HepG2 (cell line): Measurements from ENCODE around the gene ESRRB.

Experiments
- ATF6 ChIP-seq: sonication (generic); formaldehyde crosslinking; conservative IDR thresholded peaks from 2 replicates; pipeline ENCODE4 v1.4.0; 2020; ENCODE audit warnings: missing genetic modification reagents
- BCLAF1 ChIP-seq: fragments of 450-650 bp; IDR thresholded peaks from 2 replicates; pipeline ENCODE4 v1.6.1; 2017; ENCODE audit warnings: mild to moderate bottlenecking
- CTCF ChIP-seq: sonication (generic); formaldehyde crosslinking; IDR thresholded peaks from 2 replicates; pipeline ENCODE4 v1.5.0; 2020; ENCODE audit warnings: mild to moderate bottlenecking, missing genetic modification reagents, moderate library complexity
- EZH2 ChIP-seq: conservative IDR thresholded peaks from 2 replicates; pipeline ENCODE4 v1.6.1; 2012; ENCODE audit warnings: mild to moderate bottlenecking, low read depth, low read length, moderate library complexity
- NCOA1 ChIP-seq: sonication (generic); formaldehyde crosslinking; IDR thresholded peaks from 2 replicates; pipeline ENCODE4 v1.9.0; 2021; ENCODE audit warnings: missing genetic modification reagents
- NFATC3 ChIP-seq: sonication (generic); formaldehyde crosslinking; IDR thresholded peaks from 2 replicates; pipeline ENCODE4 v1.5.1; 2020; ENCODE audit warnings: mild to moderate bottlenecking, missing genetic modification reagents
- NFKBIZ ChIP-seq: IDR thresholded peaks from 2 replicates; pipeline ENCODE4 v1.6.1; 2018; ENCODE audit warnings: missing genetic modification reagents, missing compliant biosample characterization
- REST ChIP-seq, 2 experiments: IDR thresholded peaks; 2 replicates each; pipeline ENCODE4 v1.6.1; 2011 to 2012; ENCODE audit warnings: low read length in 2 of 2, borderline replicate concordance in 1 of 2, low read depth in 1 of 2, mild to moderate bottlenecking in 1 of 2, moderate library complexity in 1 of 2
- STAT6 ChIP-seq: sonication (generic); formaldehyde crosslinking; IDR thresholded peaks from 2 replicates; pipeline ENCODE4 v1.4.0; 2020; ENCODE audit warnings: missing genetic modification reagents, mild to moderate bottlenecking, borderline replicate concordance
- TAF1 ChIP-seq: sonication (generic); formaldehyde crosslinking; IDR thresholded peaks from 2 replicates; pipeline ENCODE4 v1.4.0; 2020; ENCODE audit warnings: missing genetic modification reagents
- ZBTB33 ChIP-seq: sonication (generic); formaldehyde crosslinking; IDR thresholded peaks from 2 replicates; pipeline ENCODE4 v1.4.0; 2020; ENCODE audit warnings: missing genetic modification reagents
- ZBTB4 ChIP-seq: sonication (generic); formaldehyde crosslinking; IDR thresholded peaks from 2 replicates; pipeline ENCODE4 v1.4.0; 2020; ENCODE audit warnings: missing genetic modification reagents, mild to moderate bottlenecking, borderline replicate concordance
- ZNF362 ChIP-seq: sonication (generic); formaldehyde crosslinking; IDR thresholded peaks from 2 replicates; pipeline ENCODE4 v1.4.0; 2020; ENCODE audit warnings: missing genetic modification reagents, mild to moderate bottlenecking, borderline replicate concordance

- no peak for TF ChIP-seq NFATC3 (CRISPR knock-in tag)
- no peak for TF ChIP-seq EZH2
- TF ChIP-seq CTCF, result no peak
- no peak for TF ChIP-seq ZNF362 (CRISPR knock-in tag)
- no peak for TF ChIP-seq ZBTB33
- TF ChIP-seq ZBTB4 (CRISPR knock-in tag), result no peak
- TF ChIP-seq NFKBIZ (CRISPR knock-in tag), result no peak
- no peak for TF ChIP-seq STAT6 (CRISPR knock-in tag)
- TF ChIP-seq BCLAF1, result no peak
- no peak for TF ChIP-seq TAF1
- no peak for TF ChIP-seq REST (IDR thresholded peaks at IDR 0.05; ENCODE audit: borderline replicate concordance in 1 of 2, low read depth in 1 of 2, low read length in 2 of 2)
- TF ChIP-seq NCOA1 (CRISPR knock-in tag), result no peak
- TF ChIP-seq ATF6, result no peak
Measured at GRCh38 chr14:76537906-76538647, 162.1 kb downstream of the ESRRB start.
